GM12878 (cell line): ENCODE measurements around the gene TNNT1. TPM values are rescaled to one million over a fixed set of nuclear protein-coding genes. Genes with fewer than 3 reads are reported as not detected.

Source experiments
- ATAC-seq: fragments of 200-7000 bp; cut with Tn5 transposase; 3 replicates; pipeline ENCODE4 v1.9.1; 2020; ENCODE audit warnings: mild to moderate bottlenecking, moderate library complexity
- BruUV-seq: library from RNA; stranded (reverse); fragments of 400-500 nt; replicated peaks from 2 replicates; lab custom pipeline; 2021; lab: Mats Ljungman, UMichigan
- CTCF ChIA-PET: fragments of 300-600 bp; sonication (Branson Sonifier 250); formaldehyde crosslinking; extraction: SDS; loops from one replicate; lab custom pipeline; 2021; ENCODE audit warnings: inconsistent platforms; lab: Yijun Ruan, JAX
- POLR2A ChIA-PET: fragments of 350-600 bp; formaldehyde crosslinking; extraction: SDS; loops from one replicate; lab custom pipeline; 2021; ENCODE audit warnings: inconsistent platforms; lab: Charles Lee
- RAD21 ChIA-PET: fragments of 300-600 bp; sonication (Branson Sonifier 250); formaldehyde crosslinking; loops from one replicate; lab custom pipeline; 2023; ENCODE audit warnings: antibody characterized with exemption; ENCODE audit not compliant: unreplicated experiment; lab: Charles Lee
- SMC1A ChIA-PET: fragments of 300-600 bp; sonication (Branson Sonifier 250); formaldehyde crosslinking; loops from one replicate; lab custom pipeline; 2023; ENCODE audit not compliant: unreplicated experiment, uncharacterized antibody; lab: Charles Lee
- DNase-seq: peaks from one replicate; pipeline ENCODE4 v3.0.0-alpha.2; 2011; ENCODE audit warnings: low read depth, low spot score
- FAIRE-seq: peaks from 3 replicates; lab custom pipeline; 2011; peaks lifted over from hg19 to GRCh38; lab: Jason Lieb, UNC
- H2AFZ ChIP-seq: 2 replicates; pipeline ENCODE4 v1.6.0; 2011; ENCODE audit warnings: low read depth, low read length, control low read depth; ENCODE audit not compliant: control insufficient read depth
- H3K27ac ChIP-seq: 2 replicates; pipeline ENCODE4 v1.5.1; 2011; ENCODE audit warnings: control low read depth; ENCODE audit not compliant: control insufficient read depth, insufficient read depth
- H3K27me3 ChIP-seq, 2 experiments: replicated peaks in 1 of 2; 2 replicates each; pipeline versions ENCODE4 v1.6.0 to v1.6.1; 2011; ENCODE audit warnings: low read length in 1 of 2; ENCODE audit not compliant: control insufficient read depth in 2 of 2, insufficient read depth in 2 of 2
- H3K36me3 ChIP-seq, 2 experiments: 2 replicates each; pipeline ENCODE4 v1.5.1; 2011; ENCODE audit warnings: low read length in 1 of 2; ENCODE audit not compliant: control insufficient read depth in 2 of 2, insufficient read depth in 2 of 2
- H3K4me1 ChIP-seq: 2 replicates; pipeline ENCODE4 v1.6.1; 2011; ENCODE audit warnings: mild to moderate bottlenecking, low read length, moderate library complexity, mixed read lengths; ENCODE audit not compliant: control insufficient read depth, insufficient read depth
- H3K4me2 ChIP-seq: 2 replicates; pipeline ENCODE4 v1.6.0; 2011; ENCODE audit warnings: control low read depth; ENCODE audit not compliant: control insufficient read depth, insufficient read depth
- H3K4me3 ChIP-seq: fragments of 200-600 bp; sonication (generic); 2 replicates; pipeline ENCODE4 v1.5.1; 2016
- H3K79me2 ChIP-seq: 2 replicates; pipeline ENCODE4 v1.6.0; 2011; ENCODE audit warnings: low read length; ENCODE audit not compliant: control insufficient read depth, insufficient read depth
- H3K9ac ChIP-seq: 2 replicates; pipeline ENCODE4 v1.8.0; 2011; ENCODE audit warnings: low read length, control low read depth, mixed read lengths; ENCODE audit not compliant: control insufficient read depth, insufficient read depth
- H3K9me3 ChIP-seq: replicated peaks from 3 replicates; pipeline ENCODE4 v1.5.1; 2011; ENCODE audit warnings: mild to moderate bottlenecking, low read length; ENCODE audit not compliant: control insufficient read depth, insufficient read depth
- H4K20me1 ChIP-seq: 2 replicates; pipeline ENCODE4 v1.6.0; 2011; ENCODE audit not compliant: control insufficient read depth, insufficient read depth
- ATF7 ChIP-seq: fragments of 450-650 bp; IDR thresholded peaks from 2 replicates; pipeline ENCODE4 v1.6.1; 2016; ENCODE audit warnings: low read depth, mild to moderate bottlenecking
- CHD2 ChIP-seq: IDR thresholded peaks from 2 replicates; pipeline ENCODE4 v1.6.1; 2011; ENCODE audit warnings: low read depth, low read length, improper control_type of control experiment, borderline replicate concordance
- FOS ChIP-seq: IDR thresholded peaks from 3 replicates; pipeline ENCODE4 v1.6.1; 2011; ENCODE audit warnings: borderline replicate concordance; ENCODE audit not compliant: insufficient read length; ENCODE audit errors: extremely low read depth
- GABPA ChIP-seq: IDR thresholded peaks from 2 replicates; pipeline ENCODE4 v1.6.1; 2014; ENCODE audit warnings: antibody characterized with exemption, low read depth, mild to moderate bottlenecking, inconsistent platforms
- KDM1A ChIP-seq: fragments of 200-600 bp; sonication (generic); IDR thresholded peaks from 2 replicates; pipeline ENCODE4 v1.6.1; 2016; ENCODE audit warnings: borderline replicate concordance
- MEF2B ChIP-seq: fragments of 450-650 bp; IDR thresholded peaks from 2 replicates; pipeline ENCODE4 v1.6.1; 2018; ENCODE audit warnings: mild to moderate bottlenecking, moderate library complexity; ENCODE audit not compliant: partially characterized antibody, poor library complexity, severe bottlenecking
- MYB ChIP-seq: fragments of 150-350 bp; IDR thresholded peaks from 2 replicates; pipeline ENCODE4 v1.6.1; 2014; ENCODE audit warnings: mild to moderate bottlenecking, low read depth, low read length, borderline replicate concordance
- MYC ChIP-seq: IDR thresholded peaks from 2 replicates; pipeline ENCODE4 v1.6.1; 2011; ENCODE audit warnings: mild to moderate bottlenecking, low read length, moderate library complexity, inconsistent platforms; ENCODE audit not compliant: insufficient read depth, insufficient replicate concordance, insufficient read length, severe bottlenecking
- NFYA ChIP-seq: IDR thresholded peaks from 2 replicates; pipeline ENCODE4 v1.6.1; 2011; ENCODE audit warnings: low read depth, mild to moderate bottlenecking, low read length, improper control_type of control experiment, borderline replicate concordance
- NFYB ChIP-seq: IDR thresholded peaks from 2 replicates; pipeline ENCODE4 v1.6.1; 2011; ENCODE audit warnings: low read depth, mild to moderate bottlenecking, low read length, improper control_type of control experiment, moderate library complexity; ENCODE audit not compliant: insufficient read depth
- PML ChIP-seq: IDR thresholded peaks from 2 replicates; pipeline ENCODE4 v1.6.1; 2012; ENCODE audit warnings: low read length, inconsistent platforms
- POLR2A ChIP-seq: IDR thresholded peaks from 2 replicates; pipeline ENCODE4 v1.6.1; 2011; ENCODE audit warnings: low read depth, mild to moderate bottlenecking, low read length
- SMAD1 ChIP-seq: fragments of 450-650 bp; IDR thresholded peaks from 2 replicates; pipeline ENCODE4 v1.6.1; 2018; ENCODE audit warnings: mild to moderate bottlenecking, low read depth; ENCODE audit not compliant: partially characterized antibody
- ZNF217 ChIP-seq: fragments of 450-650 bp; IDR thresholded peaks from 2 replicates; pipeline ENCODE4 v1.6.1; 2017; ENCODE audit warnings: antibody characterized with exemption, mild to moderate bottlenecking
- WGBS: methylation state at CpG from one replicate; pipeline ENCODE4 v1.1.6; 2016; ENCODE audit warnings: low lambda C conversion rate; ENCODE audit not compliant: insufficient replicate concordance, insufficient coverage; ENCODE audit errors: missing lambda C conversion rate; 5-methylcytosine and 5-hydroxymethylcytosine counted together
- in situ Hi-C: fragments of 300-500 bp; cut with MboI; formaldehyde crosslinking; loops from 9 replicates; pipeline ENCODE4 v1.14.3; 2018; ENCODE audit warnings: mixed read lengths
- intact Hi-C: fragments of 100-400 bp; cut with micrococcal nuclease; formaldehyde crosslinking; loops from one replicate; pipeline ENCODE4 v1.14.2; 2022; ENCODE audit not compliant: unreplicated experiment
- polyA plus RNA-seq, 11 experiments: library from polyadenylated mRNA; depleted of rRNA in 4 of 11; unstranded in 6 of 11; stranded (reverse) in 5 of 11; fragments of >200 nt; fragmentation: Nextera tagmentation in 4 of 11; fragmentation: Illumina TruSeq in 1 of 11; extraction: Ambion mirVana in 4 of 11; extraction: Trizol in 1 of 11; gene quantifications; 1 replicate in 1 of 11; 2 replicates in 10 of 11; pipeline versions ENCODE4 v1.2.1 to v1.2.3, GENCODE V29; 2011 to 2016; ENCODE audit warnings: inconsistent platforms in 2 of 11, missing spikeins in 2 of 11, low read depth in 1 of 11
- total RNA-seq, 4 experiments: library from RNA; depleted of rRNA in 3 of 4; stranded (reverse); fragments of >200 nt in 3 of 4; fragmentation: Illumina TruSeq in 1 of 4; extraction: Trizol in 1 of 4; gene quantifications; 2 replicates each; pipeline versions ENCODE4 v1.2.1 to v1.2.3, GENCODE V29; 2013 to 2021
- TF ChIP-seq, protein P1 (sequence below): fragments of 150-350 bp; IDR thresholded peaks from 2 replicates; pipeline ENCODE4 v1.6.1; 2016; ENCODE audit warnings: low read depth, low read length
- TF ChIP-seq, protein P2 (sequence below): IDR thresholded peaks from 2 replicates; pipeline ENCODE4 v1.6.1; 2011; ENCODE audit warnings: borderline replicate concordance, low read depth, mild to moderate bottlenecking, moderate library complexity, mixed read lengths, low read length; ENCODE audit not compliant: insufficient read depth; ENCODE audit errors: extremely low read length

The TNNT1 gene
- total and polyA plus RNA-seq, 10 of the 15 experiments (the other 5 are each of a cell fraction or from before 2014, with no cell fraction given), result 0.26 to 0.62 (median 0.37) TPM; not detected in 7

DNA sequence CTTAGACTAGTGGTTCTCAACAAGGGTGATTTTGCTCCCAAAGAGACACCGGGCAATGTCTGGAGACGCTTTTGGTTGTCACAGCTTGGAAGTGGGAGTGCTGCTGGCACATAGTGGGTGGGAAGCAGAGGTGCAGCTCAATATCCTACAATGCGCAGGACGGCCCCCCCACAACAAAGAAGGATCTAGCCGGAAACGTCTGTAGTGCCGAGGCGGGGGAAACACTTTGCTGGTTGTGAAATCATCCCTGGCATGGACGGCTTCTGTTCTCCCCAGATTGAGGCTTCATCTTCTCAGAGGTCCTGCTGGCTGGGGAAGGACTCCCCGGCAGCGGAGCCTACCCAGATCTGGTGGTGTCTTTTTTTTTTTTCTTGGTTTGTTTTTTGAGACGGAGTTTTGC is 44.5 kb upstream of the TNNT1 start:
- Histone ChIP-seq H3K27ac (no peak overlapping the region), H3K9me3 (no peaks in the 10 kb centered on the region), H3K4me1 (no peaks in the 10 kb centered on the region), H2AFZ (no peak overlapping the region), H3K4me3 (no peak overlapping the region), H3K27me3 (no peaks in the 10 kb centered on the region), H3K79me2 (no peaks in the 10 kb centered on the region), H3K4me2 (no peak overlapping the region), H3K9ac (no peak overlapping the region), H4K20me1 (no peaks in the 10 kb centered on the region), H3K36me3 (no peaks in the 10 kb centered on the region)
- no TSS peak for BruUV-seq
- ChIA-PET RAD21 (no interaction called here), POLR2A (no interaction called here), CTCF (interaction anchor here (0.8 kb wide), 1 partner anchor 312 kb away, joined by 6 read pairs; no protein-coding TSS in a partner anchor), SMC1A (no interaction called here)
- intact Hi-C loops, result no loop called here
- 32% methylated on average over 12 of the region's 12 CpGs for WGBS
- FAIRE-seq, result no peak
- DNase-seq, result no peak
- TF ChIP-seq, protein P1, sequence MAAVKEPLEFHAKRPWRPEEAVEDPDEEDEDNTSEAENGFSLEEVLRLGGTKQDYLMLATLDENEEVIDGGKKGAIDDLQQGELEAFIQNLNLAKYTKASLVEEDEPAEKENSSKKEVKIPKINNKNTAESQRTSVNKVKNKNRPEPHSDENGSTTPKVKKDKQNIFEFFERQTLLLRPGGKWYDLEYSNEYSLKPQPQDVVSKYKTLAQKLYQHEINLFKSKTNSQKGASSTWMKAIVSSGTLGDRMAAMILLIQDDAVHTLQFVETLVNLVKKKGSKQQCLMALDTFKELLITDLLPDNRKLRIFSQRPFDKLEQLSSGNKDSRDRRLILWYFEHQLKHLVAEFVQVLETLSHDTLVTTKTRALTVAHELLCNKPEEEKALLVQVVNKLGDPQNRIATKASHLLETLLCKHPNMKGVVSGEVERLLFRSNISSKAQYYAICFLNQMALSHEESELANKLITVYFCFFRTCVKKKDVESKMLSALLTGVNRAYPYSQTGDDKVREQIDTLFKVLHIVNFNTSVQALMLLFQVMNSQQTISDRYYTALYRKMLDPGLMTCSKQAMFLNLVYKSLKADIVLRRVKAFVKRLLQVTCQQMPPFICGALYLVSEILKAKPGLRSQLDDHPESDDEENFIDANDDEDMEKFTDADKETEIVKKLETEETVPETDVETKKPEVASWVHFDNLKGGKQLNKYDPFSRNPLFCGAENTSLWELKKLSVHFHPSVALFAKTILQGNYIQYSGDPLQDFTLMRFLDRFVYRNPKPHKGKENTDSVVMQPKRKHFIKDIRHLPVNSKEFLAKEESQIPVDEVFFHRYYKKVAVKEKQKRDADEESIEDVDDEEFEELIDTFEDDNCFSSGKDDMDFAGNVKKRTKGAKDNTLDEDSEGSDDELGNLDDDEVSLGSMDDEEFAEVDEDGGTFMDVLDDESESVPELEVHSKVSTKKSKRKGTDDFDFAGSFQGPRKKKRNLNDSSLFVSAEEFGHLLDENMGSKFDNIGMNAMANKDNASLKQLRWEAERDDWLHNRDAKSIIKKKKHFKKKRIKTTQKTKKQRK, result no peak
- TF ChIP-seq ATF7, result no peak
- no peak for TF ChIP-seq ZNF217
- TF ChIP-seq SMAD1, result no peak
- TF ChIP-seq PML, result no peak
- TF ChIP-seq MYB, result no peak
- no peak for TF ChIP-seq FOS
- TF ChIP-seq KDM1A, result no peak
- TF ChIP-seq MYC, result no peak
- TF ChIP-seq, protein P2, sequence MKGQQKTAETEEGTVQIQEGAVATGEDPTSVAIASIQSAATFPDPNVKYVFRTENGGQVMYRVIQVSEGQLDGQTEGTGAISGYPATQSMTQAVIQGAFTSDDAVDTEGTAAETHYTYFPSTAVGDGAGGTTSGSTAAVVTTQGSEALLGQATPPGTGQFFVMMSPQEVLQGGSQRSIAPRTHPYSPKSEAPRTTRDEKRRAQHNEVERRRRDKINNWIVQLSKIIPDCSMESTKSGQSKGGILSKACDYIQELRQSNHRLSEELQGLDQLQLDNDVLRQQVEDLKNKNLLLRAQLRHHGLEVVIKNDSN, result no peak
- no peak for TF ChIP-seq MEF2B
- no peak for TF ChIP-seq POLR2A
- no peak for TF ChIP-seq NFYA
- no peak for TF ChIP-seq CHD2
- no peak for TF ChIP-seq GABPA
- TF ChIP-seq NFYB, result no peak
- in situ Hi-C loops, result no loop called here
- no peak for ATAC-seq
